MG63 (cell line): ENCODE results near the gene TIAM1. TPM values are rescaled to one million over a fixed set of nuclear protein-coding genes. Genes with fewer than 3 reads are reported as not detected.

Source experiments
- DNase-seq: peaks from one replicate; pipeline ENCODE4 v3.0.0-alpha.2; 2020
- H3K27me3 ChIP-seq: fragments of 250-450 bp; sonication (Bioruptor Pico); 2 replicates; pipeline ENCODE4 v1.5.1; 2020; ENCODE audit warnings: mild to moderate bottlenecking, moderate library complexity
- H3K36me3 ChIP-seq: fragments of 250-450 bp; sonication (Bioruptor Pico); 2 replicates; pipeline ENCODE4 v1.5.1; 2020; ENCODE audit warnings: mild to moderate bottlenecking, moderate library complexity
- H3K4me3 ChIP-seq: fragments of 250-450 bp; sonication (Bioruptor Pico); 2 replicates; pipeline ENCODE4 v1.5.1; 2020; ENCODE audit warnings: mild to moderate bottlenecking, moderate library complexity
- H3K9me3 ChIP-seq: fragments of 250-450 bp; sonication (Bioruptor Pico); 2 replicates; pipeline ENCODE4 v1.5.1; 2020; ENCODE audit warnings: mild to moderate bottlenecking, moderate library complexity
- total RNA-seq: library from RNA; depleted of rRNA; stranded (reverse); fragments of >200 nt; shearing (Covaris generic); gene quantifications from 2 replicates; pipeline ENCODE4 v1.2.3, GENCODE V29; 2014; ENCODE audit warnings: low replicate concordance; rRNA removed

Gene TIAM1, protein sequence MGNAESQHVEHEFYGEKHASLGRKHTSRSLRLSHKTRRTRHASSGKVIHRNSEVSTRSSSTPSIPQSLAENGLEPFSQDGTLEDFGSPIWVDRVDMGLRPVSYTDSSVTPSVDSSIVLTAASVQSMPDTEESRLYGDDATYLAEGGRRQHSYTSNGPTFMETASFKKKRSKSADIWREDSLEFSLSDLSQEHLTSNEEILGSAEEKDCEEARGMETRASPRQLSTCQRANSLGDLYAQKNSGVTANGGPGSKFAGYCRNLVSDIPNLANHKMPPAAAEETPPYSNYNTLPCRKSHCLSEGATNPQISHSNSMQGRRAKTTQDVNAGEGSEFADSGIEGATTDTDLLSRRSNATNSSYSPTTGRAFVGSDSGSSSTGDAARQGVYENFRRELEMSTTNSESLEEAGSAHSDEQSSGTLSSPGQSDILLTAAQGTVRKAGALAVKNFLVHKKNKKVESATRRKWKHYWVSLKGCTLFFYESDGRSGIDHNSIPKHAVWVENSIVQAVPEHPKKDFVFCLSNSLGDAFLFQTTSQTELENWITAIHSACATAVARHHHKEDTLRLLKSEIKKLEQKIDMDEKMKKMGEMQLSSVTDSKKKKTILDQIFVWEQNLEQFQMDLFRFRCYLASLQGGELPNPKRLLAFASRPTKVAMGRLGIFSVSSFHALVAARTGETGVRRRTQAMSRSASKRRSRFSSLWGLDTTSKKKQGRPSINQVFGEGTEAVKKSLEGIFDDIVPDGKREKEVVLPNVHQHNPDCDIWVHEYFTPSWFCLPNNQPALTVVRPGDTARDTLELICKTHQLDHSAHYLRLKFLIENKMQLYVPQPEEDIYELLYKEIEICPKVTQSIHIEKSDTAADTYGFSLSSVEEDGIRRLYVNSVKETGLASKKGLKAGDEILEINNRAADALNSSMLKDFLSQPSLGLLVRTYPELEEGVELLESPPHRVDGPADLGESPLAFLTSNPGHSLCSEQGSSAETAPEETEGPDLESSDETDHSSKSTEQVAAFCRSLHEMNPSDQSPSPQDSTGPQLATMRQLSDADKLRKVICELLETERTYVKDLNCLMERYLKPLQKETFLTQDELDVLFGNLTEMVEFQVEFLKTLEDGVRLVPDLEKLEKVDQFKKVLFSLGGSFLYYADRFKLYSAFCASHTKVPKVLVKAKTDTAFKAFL (N-terminal part only)
- total RNA-seq = 0.42 and 2.2 TPM in 2 replicates

DNA sequence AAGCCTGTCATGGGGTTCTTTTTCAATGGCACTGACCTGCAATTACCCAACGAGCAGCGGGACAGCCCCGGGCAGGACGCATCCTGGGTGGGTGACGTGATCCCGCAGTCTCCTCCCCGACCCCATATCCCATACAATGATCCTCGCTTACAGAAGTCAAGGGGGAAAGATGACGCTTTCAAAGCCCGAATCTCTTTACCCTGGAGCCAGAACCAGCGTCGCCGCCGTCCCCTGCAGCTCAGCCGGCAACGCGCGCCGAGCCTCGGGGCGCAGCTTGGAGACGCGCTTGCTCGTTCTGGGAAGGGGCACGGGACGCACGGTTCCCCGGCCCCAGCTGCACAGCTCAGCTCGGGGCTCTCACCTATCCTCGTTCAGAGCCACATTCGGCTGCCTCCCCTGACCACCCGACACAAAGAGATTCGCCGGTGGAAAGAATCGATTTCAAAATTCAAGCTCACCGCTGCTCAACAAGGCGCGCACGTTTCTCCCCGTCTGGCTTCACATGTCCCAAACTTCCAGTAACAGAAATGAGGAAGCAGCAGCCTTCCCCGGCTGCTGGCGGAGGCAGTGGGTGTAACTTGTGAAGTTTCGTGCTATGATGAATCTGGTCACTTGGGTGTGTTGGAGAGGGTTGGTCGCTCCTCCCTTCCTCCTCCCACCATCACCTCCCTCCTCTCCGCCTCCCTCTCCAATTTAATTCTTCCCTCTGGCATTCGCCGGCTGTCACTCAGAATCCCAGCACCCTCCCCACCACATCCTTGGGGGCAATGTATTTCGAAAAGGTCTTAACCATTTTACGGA lies at the start of gene TIAM1:
TSS of gene TIAM1 (minus strand) at position 582 of the 801 bp plus-strand sequence. CDS start 77,289 bp downstream, outside the sequence.
- peak within 1 kb of the TSS; percentile 51 for H3K4me3 ChIP-seq
- peak; percentile 64 for DNase-seq
- H3K9me3 ChIP-seq = no peaks in the 10 kb centered on the region
- no peaks in the 10 kb centered on the region for H3K36me3 ChIP-seq
- peaks cover 3% of the 10 kb centered on the region; the same call in 1 of the 2 replicates for H3K27me3 ChIP-seq

GRCh38 chr21:31387560-31388186 lies 43.6 kb upstream of the TIAM1 start:
- DNase-seq = no peak
- H3K4me3 ChIP-seq = no peak overlapping the region
- H3K9me3 ChIP-seq = no peaks in the 10 kb centered on the region
- H3K36me3 ChIP-seq = no peaks in the 10 kb centered on the region
- H3K27me3 ChIP-seq = no peaks in the 10 kb centered on the region; the same call in none of the 2 replicates

GRCh38 chr21:31386006-31386405 lies 41.9 kb upstream of the TIAM1 start:
- Histone ChIP-seq H3K4me3 (no peak overlapping the region), H3K36me3 (no peaks in the 10 kb centered on the region), H3K9me3 (no peaks in the 10 kb centered on the region), H3K27me3 (no peaks in the 10 kb centered on the region; the same call in none of the 2 replicates)
- DNase-seq = no peak

GRCh38 chr21:31383770-31384169 lies 39.7 kb upstream of the TIAM1 start:
- Histone ChIP-seq H3K9me3 (no peaks in the 10 kb centered on the region), H3K36me3 (no peaks in the 10 kb centered on the region), H3K27me3 (no peaks in the 10 kb centered on the region; the same call in none of the 2 replicates), H3K4me3 (no peak overlapping the region)
- no peak for DNase-seq

GRCh38 chr21:31382060-31382459 lies 38.0 kb upstream of the TIAM1 start:
- Histone ChIP-seq H3K4me3 (no peak overlapping the region), H3K36me3 (no peaks in the 10 kb centered on the region), H3K9me3 (no peaks in the 10 kb centered on the region), H3K27me3 (no peaks in the 10 kb centered on the region; the same call in none of the 2 replicates)
- no peak for DNase-seq

- no peaks in the 10 kb centered on the region for H3K9me3 ChIP-seq
- H3K4me3 ChIP-seq = no peak overlapping the region
- no peak for DNase-seq
- no peaks in the 10 kb centered on the region for H3K36me3 ChIP-seq
- no peaks in the 10 kb centered on the region for H3K27me3 ChIP-seq
These were observed 32.2 kb upstream of the TIAM1 start for GRCh38 chr21:31376301-31376700.

DNA sequence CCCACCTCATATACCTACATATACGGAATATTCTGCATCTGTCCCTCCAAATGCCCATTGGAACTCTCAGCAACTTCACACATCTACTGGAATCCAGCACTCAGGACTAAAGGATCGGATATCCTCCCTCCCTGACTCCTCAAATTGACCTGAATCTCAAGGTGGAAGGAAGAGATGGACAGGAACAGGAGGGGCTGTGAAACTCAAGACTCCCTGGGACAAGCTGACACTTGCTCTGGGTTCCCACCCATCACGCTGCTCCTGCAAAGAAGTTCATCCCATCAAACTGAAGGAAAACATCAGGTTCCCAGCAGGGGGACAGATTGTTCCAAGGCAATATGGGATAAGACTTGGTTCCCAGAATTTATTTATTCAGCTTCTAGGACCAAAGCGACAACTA lies 30.3 kb upstream of the TIAM1 start:
- no peak for DNase-seq
- Histone ChIP-seq H3K9me3 (no peaks in the 10 kb centered on the region), H3K27me3 (no peaks in the 10 kb centered on the region), H3K36me3 (no peaks in the 10 kb centered on the region), H3K4me3 (no peak overlapping the region)

DNA sequence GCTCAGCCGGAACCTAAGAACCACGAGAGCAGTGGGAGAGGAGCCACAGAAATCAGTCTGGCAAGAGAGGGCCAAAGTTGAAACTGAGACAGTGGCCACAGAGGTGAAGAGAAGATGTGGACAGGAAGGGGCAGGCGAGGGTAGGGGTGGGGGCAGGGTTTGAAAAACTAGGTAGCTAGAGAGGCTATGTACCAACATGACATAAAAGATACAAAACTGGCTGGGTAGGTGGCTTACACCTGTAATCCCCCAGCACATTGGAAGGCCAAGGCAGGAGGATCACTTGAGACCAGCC lies 28.4 kb upstream of the TIAM1 start:
- no peak for DNase-seq
- Histone ChIP-seq H3K36me3 (no peaks in the 10 kb centered on the region), H3K4me3 (no peak overlapping the region), H3K27me3 (no peaks in the 10 kb centered on the region), H3K9me3 (no peaks in the 10 kb centered on the region)

DNA sequence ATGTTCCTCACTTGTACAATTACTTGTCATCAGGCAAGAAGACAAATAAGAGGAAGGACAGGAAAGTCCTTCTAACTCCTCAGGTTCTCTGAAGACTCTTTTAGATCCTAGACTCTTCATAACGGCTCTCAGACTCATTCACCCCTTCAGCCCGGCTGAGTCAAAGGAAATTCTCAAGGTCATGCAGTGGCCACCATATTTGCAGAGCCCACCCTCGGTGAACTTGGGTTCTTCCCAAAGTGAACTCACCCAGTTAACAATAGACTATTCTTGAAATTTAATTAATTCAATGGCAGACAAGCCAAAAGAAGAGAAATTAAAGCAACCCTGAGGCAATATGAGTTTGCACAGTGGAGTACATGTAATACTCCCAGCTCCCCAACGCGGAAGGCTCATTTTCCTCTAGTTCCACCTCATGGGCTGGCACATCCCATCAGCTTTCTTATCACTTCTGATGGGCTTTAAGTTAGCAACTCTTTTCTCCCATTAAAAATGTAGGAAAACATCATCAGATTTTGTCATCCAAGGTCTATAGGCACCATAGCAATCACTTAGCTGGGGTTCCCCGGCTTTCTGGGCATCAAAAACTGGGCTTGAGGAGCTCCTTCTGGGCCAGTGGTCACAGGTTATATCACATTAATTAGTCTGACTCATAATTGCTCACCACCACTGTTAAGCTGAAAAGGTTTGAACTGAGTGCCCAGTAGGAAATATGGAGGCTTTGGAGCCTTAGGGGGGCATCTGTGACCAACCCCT lies 27.8 kb upstream of the TIAM1 start:
- DNase-seq = no peak
- no peaks in the 10 kb centered on the region for H3K9me3 ChIP-seq
- no peaks in the 10 kb centered on the region for H3K27me3 ChIP-seq
- no peaks in the 10 kb centered on the region for H3K36me3 ChIP-seq
- H3K4me3 ChIP-seq = no peak overlapping the region

DNA sequence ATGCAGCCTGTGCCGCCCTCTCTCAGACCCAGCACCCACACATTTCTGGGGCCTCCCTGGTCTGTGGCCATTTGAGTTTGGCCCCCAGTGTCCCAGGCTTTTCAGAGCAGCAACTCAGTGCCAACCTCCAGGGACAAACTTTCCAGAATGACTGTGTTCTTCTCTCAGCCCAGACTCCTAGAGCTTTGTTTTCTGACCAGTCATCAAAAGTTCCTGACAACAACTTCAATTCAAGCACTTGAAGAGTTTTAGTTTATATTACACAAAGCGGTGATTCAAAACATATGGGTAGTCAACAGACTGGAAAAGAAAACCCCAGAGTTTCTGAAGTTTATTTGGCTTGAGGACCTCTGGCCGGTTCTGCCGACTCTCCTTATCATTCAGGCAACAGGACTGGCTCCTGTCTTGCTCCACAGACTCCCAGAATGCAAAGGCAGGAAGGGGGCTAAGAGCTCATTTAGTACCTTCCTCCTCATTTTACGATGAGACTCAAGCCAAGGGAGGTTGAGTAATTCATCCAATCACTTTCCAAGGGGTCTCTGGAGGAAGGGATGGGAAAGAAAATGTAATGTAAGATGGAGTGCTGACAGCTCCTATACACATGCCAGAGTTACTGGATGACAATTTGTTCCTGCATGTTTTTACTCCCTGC lies 27.0 kb upstream of the TIAM1 start:
- Histone ChIP-seq H3K36me3 (no peaks in the 10 kb centered on the region), H3K9me3 (no peaks in the 10 kb centered on the region), H3K4me3 (no peak overlapping the region), H3K27me3 (no peaks in the 10 kb centered on the region)
- peak; percentile 15 for DNase-seq

GRCh38 chr21:31370281-31370892 lies 26.3 kb upstream of the TIAM1 start:
- Histone ChIP-seq H3K27me3 (no peaks in the 10 kb centered on the region), H3K9me3 (no peaks in the 10 kb centered on the region), H3K4me3 (no peak overlapping the region), H3K36me3 (no peaks in the 10 kb centered on the region)
- no peak for DNase-seq

DNA sequence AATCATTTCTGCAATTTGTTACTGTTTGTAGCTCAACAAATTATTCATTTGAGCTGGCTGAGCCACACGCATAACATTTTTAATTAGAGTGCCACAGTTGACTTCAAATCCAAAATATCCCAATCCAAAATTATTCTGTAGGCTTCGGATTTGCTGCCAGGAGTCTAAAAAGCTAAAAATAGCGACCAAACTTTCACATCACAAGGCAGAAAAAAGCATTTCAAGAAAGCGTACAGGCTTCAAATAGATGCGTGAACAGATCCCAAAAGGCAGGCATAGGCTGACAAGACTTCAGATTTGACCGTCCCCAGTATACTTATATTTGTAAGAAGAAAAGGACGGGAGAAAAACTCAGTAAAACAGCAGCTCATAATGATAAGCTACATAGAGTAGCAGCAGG lies 24.3 kb upstream of the TIAM1 start:
- DNase-seq = no peak
- Histone ChIP-seq H3K27me3 (no peaks in the 10 kb centered on the region), H3K36me3 (no peaks in the 10 kb centered on the region), H3K4me3 (no peak overlapping the region), H3K9me3 (no peaks in the 10 kb centered on the region)

- DNase-seq = no peak
- Histone ChIP-seq H3K9me3 (no peaks in the 10 kb centered on the region), H3K4me3 (no peak overlapping the region), H3K27me3 (no peaks in the 10 kb centered on the region), H3K36me3 (no peaks in the 10 kb centered on the region)
These were observed 23.7 kb upstream of the TIAM1 start for GRCh38 chr21:31367801-31368200.

DNA sequence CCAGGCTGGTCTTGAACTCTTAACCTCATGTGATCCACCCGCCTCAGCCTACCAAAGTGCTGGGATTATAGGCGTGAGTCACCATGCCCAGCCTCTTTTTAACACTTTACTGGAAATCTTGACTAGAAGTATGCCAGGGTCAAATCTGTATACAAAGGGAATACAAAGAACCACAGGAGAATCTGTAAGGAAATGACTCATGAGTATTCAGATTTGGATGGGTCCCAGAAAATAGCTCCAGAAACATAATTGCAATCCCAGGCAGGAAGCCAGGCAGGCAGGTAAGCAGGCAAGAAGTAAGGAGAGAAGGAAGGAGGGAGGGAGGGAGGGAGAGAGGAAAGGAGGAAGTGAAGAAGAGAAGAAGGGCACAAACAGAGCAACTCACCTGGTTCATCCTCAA lies 22.8 kb upstream of the TIAM1 start:
- Histone ChIP-seq H3K4me3 (no peak overlapping the region), H3K9me3 (no peaks in the 10 kb centered on the region), H3K36me3 (no peaks in the 10 kb centered on the region), H3K27me3 (no peaks in the 10 kb centered on the region)
- DNase-seq = peak; percentile 65
